Measurements from ENCODE around the gene ASCL3. TPM values are rescaled to one million over a fixed set of nuclear protein-coding genes. Genes with fewer than 3 reads are reported as not detected.

ASCL3 gene
- total and polyA plus RNA-seq, 10 of the 15 experiments (the other 5 are each of a cell fraction or from before 2014, with no cell fraction given) = not detected

DNA sequence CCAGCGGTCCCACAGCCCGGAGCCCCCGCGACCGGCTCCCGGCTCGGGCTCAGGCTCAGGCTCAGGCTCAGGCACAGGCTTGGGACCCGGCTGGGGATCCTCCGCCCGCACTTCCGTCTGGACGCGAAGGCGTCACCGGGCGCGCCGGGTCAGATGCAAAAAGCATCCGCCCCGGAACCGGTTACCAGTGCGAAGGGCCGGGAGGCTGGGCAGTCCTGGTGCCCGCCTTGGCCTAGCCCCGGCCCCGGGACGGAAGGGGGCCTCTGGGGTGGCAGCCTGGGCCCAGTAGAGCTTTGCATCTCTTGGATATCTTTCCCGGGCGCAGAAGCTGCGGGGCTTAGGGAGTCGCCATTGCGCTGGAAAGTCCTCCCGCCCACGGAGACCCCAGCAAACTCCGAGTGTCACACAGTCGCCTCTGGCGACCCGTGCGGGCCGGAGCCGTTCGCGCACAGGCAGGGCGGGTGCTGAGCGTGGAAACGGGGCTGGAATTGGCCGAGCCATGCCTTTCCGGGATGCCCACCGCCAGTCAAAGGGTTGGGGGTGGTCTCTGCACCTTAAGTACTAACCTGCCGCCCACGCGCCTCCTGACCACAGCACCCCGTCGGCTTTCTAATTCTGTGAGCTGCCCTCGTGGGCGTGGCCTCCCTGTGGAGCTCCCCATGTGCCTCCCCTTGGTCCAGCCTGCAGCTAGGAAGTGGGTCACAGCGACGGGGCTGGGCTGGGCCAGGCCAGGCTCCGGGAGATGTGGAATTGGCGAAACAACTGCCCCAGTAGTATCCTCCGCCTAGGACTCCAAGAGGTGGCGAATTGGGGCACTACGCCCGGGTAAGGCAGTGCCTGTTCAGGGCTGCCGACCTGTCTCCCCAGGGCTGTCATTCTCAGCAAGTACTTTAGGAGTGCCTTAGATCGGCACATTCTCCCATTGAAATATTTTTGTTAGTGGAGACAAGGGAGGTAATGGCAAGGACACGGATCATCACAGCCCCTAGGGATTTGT is 21.8 kb upstream of the ASCL3 start, which contains the start of gene TMEM9B (continued):
- TF ChIP-seq, protein P1, sequence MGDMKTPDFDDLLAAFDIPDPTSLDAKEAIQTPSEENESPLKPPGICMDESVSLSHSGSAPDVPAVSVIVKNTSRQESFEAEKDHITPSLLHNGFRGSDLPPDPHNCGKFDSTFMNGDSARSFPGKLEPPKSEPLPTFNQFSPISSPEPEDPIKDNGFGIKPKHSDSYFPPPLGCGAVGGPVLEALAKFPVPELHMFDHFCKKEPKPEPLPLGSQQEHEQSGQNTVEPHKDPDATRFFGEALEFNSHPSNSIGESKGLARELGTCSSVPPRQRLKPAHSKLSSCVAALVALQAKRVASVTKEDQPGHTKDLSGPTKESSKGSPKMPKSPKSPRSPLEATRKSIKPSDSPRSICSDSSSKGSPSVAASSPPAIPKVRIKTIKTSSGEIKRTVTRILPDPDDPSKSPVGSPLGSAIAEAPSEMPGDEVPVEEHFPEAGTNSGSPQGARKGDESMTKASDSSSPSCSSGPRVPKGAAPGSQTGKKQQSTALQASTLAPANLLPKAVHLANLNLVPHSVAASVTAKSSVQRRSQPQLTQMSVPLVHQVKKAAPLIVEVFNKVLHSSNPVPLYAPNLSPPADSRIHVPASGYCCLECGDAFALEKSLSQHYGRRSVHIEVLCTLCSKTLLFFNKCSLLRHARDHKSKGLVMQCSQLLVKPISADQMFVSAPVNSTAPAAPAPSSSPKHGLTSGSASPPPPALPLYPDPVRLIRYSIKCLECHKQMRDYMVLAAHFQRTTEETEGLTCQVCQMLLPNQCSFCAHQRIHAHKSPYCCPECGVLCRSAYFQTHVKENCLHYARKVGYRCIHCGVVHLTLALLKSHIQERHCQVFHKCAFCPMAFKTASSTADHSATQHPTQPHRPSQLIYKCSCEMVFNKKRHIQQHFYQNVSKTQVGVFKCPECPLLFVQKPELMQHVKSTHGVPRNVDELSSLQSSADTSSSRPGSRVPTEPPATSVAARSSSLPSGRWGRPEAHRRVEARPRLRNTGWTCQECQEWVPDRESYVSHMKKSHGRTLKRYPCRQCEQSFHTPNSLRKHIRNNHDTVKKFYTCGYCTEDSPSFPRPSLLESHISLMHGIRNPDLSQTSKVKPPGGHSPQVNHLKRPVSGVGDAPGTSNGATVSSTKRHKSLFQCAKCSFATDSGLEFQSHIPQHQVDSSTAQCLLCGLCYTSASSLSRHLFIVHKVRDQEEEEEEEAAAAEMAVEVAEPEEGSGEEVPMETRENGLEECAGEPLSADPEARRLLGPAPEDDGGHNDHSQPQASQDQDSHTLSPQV (IDR thresholded peaks at IDR 0.05) = no peak
- TF ChIP-seq SPI1 (IDR thresholded peaks at IDR 0.05; ENCODE audit: borderline replicate concordance, insufficient read depth, low read depth, low read length) (peak; percentile 66), USF2 (IDR thresholded peaks at IDR 0.05; ENCODE audit: borderline replicate concordance, low read depth, low read length) (no peak)
- TF ChIP-seq, protein P2, sequence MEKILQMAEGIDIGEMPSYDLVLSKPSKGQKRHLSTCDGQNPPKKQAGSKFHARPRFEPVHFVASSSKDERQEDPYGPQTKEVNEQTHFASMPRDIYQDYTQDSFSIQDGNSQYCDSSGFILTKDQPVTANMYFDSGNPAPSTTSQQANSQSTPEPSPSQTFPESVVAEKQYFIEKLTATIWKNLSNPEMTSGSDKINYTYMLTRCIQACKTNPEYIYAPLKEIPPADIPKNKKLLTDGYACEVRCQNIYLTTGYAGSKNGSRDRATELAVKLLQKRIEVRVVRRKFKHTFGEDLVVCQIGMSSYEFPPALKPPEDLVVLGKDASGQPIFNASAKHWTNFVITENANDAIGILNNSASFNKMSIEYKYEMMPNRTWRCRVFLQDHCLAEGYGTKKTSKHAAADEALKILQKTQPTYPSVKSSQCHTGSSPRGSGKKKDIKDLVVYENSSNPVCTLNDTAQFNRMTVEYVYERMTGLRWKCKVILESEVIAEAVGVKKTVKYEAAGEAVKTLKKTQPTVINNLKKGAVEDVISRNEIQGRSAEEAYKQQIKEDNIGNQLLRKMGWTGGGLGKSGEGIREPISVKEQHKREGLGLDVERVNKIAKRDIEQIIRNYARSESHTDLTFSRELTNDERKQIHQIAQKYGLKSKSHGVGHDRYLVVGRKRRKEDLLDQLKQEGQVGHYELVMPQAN (conservative IDR thresholded peaks at IDR 0.05) = peak; percentile 96; the same call in 1 of the 2 replicates
